AG20443 (cell line): ENCODE measurements around the gene TBC1D22A.

Source experiments
- DNase-seq: peaks from one replicate; pipeline ENCODE4 v3.0.0; 2012; ENCODE audit warnings: low spot score, mixed read lengths

Gene TBC1D22A

DNA sequence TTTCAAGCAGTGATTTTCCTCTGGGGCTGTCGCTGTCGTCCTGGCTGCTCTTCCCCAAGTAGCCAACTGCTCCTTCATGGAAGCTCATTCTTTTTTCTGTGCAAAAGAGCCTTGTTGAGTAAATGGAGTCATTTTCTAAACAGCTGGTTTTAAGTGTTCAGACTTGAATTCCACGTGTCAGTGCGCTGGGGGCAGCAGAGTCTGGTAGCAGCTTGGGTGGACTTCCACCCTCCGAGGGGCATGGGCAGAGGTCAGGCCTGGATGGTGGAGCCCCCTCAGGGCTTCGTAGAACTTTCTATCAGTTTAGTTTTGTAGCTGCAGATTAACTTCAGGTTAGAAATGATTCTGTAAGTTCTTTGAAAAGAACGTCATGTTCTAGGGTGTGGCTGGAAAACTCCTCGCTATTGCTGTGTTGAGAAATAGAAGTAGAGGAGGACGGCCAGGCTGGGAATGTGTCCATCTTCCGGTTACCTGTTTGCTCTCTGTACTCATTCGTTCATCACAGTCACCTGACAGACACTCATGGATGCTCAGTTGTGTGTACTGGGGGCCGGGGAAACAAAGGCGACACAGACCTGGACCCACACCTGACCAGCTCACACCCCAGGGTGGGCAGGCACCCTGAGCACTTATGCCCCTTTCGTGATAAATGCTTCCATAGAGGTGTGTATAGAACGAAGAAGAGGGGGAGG is 270.7 kb downstream of the TBC1D22A start:
- DNase-seq: no peak

DNA sequence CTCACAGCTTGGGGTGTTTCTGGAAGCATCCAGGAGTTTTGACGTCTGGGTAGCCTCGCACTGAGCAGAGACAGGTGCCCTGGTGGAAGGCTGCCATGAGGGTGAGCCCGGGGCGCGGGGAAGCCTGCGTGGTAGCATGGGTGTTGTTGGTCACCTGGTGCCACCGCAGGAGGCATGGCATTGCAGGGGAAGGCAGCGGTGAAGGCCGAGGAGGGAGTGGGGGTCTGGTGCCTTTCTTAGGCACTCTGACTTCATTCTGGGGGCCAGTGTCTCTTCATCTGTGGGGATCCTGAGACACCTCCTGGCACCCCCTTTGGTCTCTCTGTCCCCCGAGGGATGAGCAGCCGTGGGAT is 271.2 kb downstream of the TBC1D22A start:
- DNase-seq: no peak

DNA sequence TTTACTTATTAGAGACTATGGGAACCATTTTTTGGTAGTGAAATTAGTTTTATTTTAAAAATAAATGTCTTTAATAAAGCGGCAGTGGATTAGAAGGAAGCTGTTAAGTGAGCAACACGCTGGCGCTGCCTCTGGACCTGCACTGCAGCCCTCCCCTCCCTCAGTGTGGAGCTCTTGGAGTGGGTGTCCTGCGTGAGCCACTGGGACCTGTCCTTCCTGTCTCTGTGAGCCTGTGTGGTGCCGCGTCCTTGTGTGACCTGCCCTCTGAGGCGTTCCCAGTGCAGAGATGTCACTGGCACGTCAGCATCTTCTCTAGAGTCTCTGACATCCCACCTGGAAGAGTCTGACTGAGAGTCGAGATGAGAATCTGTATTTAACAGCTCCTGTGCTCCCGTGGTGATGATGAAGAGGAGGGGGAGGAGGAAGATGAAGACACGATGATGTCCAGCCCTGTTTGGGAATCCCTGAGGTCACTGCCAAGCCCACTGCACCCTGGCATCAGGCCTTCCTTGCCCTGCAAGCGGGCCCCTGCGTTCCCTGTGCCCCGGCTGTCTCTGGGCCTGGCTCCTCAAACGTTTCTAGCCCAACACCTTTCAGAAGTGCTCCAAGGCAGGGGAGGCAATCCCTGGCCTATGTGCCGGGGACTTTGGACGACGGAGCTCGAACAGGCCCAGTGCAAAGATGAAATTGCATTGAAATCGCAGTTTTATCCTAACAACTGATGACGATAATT is 271.8 kb downstream of the TBC1D22A start:
- no peak for DNase-seq

DNA sequence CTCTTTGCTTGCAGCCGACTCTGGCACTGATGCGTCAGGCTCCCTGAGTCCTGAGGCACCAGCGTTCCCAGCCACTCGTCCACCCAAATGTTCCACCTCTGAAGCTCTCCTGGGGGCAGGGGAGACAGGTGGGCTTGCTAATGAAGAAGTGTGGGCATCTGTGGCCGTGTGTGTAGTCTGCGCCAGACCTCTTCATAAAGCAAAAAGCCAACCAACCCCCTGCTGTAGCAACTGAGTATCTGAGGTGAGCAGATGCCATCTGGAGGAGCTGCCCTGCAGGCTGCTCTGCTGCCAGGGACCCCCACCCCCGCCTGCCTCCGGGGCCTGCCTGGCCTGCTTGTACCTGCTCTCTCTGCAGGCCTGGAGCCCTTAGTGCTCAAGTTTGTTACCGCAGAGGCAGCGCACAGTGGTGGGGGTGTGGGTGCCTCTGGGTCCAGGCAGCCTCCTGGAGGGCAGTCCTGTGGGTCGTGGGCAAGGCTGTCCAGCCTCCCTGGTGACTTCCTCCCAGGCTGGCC is 272.5 kb downstream of the TBC1D22A start:
- DNase-seq: no peak

DNA sequence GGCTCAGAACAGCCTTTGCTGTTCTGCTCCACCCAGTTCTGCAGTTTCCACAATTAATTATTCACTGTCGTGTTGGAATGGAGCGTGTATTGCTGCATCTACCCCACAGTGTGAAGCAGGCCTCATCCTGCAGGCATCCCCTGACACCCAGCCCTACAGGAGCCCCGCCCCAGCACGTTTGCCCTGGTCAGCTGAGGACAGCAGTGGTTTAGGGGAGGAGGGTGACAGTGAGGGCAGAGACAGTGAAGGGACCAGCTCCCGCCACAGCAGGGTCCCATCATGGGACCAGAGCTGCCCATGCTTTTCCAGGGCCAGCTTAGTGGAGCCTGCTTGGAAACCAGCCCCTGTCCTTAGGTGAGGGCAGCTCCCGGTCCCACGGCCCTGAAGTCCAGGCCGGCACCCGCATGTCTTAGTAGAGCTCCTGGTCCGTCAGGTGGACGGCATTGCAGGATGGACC is 273.0 kb downstream of the TBC1D22A start:
- peak; percentile 72 for DNase-seq

DNA sequence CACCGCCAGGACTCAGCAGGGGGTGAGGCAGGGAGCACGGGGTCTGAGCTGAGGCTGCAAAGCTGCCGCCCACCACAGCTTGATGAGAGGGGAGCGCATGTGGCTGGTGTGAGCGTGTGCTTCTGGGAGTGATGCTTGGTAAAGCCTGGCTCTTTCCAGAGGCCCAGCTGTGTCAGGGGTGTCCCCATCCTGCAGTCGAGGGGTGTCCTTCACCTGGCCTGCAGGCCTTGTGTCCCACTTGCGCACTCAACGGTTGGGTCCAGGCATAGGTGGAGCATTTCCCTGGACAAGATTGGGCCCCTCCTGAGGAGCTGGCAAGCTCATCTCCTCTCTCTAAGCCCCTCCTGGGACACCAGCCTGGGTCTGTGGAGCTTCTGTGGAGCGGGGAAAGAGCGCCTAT is 273.9 kb downstream of the TBC1D22A start:
- no peak for DNase-seq

DNA sequence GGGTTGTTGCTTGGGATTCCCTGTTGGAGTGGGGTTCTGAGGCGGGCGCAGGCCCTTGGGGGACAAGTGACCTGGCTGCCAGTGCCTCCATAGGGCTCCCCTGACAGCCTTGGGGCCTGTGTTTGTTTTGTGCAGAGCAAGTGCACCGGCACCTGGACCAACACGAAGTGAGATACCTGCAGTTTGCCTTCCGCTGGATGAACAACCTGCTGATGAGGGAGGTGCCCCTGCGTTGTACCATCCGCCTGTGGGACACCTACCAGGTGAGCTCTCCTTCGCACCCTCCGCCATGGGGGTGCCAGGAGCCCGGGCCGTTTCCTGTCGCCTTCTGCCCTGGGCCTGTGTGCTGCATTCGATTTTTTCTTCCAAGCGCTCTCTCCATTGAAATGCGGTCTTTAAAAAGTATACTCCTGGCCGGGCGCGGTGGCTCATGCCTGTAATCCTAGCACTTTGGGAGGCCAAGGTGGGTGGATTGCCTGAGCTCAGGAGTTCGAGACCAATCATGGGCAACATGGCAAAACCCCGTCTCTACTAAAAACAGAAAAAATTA is 274.6 kb downstream of the TBC1D22A start:
- no peak for DNase-seq

DNA sequence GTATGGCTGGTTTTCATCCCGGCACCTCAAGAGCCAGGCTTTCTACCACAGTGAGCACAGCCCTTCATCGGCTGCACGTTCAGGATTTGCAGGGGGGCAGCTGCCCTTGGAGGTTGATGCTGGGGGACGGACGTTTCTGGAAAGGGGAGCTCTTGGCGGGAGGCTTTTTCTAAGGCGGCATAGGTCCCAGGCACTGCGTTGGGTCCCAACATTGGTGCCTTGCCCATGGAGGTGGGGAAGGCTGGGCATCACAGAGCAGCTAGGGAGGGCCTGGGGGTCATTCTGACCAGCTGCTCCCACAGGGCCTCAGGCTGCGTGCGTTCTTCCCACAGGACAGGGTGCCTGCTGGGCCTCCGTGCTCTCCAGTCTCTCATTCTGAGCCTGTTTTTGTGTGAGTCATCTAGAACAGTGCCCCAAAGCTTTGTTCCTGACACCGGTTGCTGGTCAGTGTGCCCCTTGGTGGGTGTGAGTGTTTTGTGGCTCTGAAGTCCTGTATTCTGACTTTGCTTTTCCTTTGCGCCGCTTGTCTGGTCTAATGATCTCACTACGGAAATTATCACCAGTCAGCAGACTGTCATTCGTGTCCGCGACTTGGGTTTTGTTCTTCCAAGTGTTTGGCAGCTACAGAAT is 275.9 kb downstream of the TBC1D22A start:
- DNase-seq: no peak

DNA sequence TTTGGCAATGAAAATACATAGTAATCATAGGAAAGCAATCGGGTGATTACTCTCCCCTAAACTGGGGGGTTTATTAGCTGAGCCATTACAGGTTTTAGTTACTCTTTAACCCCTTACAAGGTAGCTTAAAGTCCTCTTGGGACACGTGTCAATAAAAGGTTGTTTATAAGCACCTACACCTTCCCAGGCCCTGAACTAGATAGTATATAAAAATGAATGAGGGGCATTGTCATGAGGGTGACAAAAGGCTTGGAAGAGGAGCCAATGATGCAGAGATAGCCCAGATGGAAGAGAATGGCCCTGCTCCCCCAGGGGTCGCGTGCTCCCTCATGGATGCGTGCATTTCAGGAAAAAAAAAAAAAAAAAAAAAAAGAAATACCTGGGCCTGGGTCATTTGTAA is 276.9 kb downstream of the TBC1D22A start:
- no peak for DNase-seq

DNA sequence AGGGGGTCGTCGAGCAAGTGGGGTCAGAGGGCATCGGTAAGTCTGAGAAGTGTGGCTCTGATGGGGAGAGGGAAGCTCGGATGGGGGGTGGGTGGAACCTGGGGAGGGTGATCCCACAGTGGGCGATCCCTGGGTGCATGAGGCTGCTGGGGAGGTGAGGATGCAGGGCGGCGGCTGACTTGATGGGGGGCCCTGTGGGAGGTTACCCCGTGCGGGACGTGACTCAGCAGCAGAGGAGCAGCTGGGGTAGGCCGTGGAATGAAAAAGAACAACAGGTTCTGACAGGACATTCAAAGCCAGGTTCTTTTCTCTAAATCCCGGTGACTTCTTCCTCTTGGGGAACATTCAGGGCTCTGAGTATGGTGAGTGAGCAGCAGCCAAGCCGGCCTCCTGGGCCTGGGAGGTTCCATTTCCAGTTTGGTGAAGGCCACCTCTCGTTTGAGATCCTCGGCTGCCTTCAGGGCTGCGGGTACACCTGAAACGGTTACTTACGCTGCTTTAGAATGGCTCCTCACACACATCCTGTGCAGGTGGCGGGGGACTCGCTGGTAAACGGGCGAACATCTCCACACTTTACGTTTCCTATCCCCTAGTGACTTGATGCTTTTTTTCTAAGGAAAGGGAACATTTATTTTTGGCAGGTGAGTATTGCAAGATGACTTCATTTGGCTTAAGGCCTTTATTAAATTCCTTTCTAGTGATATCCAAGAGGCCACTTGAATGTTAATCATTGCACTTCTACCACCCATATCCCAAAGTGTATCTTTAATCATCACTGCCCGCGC is 278.2 kb downstream of the TBC1D22A start:
- no peak for DNase-seq

DNA sequence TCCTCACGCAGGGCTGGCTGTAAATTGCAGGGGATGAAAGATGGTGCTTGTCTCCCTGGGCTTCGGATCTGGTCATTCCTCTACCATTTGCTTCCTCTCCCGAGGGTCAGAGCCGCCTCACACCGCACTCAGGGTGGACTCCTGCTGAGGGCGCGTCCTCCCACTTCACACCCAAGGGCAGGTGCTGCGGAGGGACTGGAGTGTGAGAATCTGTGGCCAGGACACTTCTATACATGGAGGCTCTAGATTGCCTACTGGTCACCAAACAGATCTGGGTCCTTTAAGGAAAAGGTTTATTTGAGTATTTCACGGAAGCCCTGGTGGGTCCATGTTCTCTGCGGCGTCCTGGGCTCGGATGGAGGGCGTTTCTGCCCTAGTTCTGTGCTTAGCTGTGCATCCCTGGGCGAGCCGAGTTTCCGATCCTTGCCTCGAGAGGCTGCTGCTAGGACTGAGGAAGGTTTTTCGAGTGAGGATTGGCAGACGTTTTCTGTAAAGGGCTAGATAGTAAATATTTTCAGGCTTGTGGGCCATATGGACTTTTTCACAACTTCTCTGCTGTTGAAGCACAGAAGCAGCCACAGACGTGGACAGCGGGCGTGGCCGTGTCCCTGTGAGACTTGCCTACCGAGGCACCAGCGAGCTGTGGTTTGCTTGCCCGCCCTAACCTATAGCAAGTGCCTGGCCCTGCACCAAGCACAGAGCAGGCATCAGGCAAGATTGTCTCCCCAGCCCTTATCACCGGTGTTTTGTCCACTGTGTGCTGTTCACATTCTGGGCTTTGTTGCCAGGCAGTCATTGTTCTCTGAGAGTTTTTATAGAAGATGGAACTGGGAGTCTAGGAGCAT is 279.0 kb downstream of the TBC1D22A start:
- no peak for DNase-seq

DNA sequence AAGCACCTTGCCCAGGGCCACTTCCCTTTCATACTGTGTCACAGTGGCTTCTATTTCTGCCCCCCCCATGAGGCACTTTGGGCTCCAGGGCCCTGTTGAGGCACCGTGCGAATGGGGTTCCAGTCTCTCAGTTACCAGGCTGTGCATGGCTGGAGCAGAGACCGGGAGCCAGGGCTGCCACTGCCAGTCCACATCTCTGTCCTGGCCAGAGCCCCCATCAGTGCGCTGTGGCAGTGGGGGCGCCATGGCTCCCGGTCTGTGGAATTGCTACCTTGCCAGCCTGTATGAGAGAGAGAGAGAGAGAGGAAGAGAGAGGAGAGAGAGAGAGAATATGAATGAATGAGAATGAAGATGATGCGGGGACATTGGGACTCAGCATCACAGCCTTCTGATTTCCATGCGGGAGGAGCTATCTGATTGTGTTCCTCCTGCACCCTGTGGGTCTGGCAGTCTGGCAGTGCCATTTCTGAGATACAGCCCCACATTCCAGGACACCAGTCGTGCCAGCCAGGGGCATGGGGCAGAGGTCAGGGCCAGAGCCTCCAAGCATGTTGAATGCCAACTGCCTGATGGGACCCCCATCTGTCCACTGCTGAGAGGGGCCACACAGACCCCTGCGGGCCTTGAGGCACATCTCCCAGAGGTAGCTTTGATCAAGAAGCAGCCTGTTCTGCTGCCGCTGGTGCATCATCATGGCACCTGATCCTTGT is 279.8 kb downstream of the TBC1D22A start:
- no peak for DNase-seq

DNA sequence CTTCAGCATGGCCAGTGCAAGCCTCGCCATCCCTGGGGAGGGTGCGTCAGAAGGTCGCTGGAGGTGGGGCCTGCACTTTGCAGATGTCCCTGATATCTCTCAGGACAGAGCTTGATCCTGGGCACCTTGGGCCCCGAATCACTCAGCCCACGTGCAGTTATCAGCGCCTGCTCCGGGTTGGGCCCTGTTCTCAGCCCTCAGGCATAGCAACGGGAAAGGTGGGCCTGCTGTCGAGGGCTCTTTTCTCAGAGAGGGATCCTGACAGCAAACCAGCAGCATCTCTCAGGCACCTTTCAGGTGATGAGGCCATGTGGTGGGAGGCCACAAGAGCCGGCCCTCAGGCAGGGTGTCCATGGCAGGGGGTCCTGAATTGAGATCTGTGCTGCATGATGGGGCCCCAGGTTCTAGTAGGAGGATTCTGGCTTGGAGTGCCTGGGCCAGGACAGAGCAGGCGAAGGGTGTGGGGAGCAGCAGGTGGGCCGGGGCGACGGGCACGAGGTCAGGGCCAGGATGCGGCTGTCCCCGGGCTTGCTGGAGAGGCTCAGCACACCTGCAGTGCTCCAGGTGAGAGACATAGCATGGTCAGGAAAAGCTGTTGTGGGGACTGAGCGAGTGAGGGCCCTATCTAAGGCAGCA is 280.5 kb downstream of the TBC1D22A start:
- DNase-seq: no peak

DNA sequence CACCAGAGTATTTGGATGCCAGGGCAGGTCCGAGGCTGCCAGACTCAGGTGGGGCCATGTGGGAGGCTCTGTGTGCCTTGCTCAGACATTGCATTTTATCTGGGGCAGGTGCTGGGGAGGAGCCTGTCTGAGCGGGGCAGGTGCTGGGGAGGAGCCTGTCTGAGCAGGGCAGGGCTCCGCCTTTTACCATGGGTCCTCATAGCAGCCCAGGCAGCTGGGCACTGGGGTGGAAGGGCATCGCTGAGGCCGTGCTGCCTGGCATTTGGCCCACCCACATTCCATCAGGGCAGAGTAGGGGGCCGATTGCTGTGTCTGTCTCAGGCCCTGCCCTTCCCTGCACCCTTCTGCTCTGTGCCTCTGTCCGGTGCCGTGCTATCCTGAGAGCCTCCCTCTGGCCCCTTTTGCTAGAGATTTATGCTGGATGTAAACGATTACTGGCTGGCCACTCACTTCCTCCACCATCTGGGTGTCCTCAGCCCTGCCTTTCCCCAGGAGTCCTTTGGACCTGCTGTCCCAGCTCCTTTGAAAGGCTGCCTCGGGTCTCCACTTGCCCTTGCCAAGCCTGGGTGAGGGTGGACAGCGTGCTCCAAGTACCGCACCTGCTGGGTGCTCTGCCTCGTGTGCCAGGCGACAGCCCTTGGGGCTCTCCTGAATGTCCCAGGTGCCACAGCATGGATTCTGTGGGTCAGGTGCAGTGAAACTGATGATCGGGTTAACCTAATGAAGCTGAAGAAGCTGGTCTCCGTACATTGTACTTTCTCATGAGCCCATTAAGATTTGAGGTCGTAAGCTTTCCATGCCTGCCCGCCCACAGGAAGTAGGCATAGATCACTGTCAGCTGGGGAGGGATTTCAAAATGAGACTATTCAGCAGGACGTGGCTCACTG is 281.6 kb downstream of the TBC1D22A start:
- peak; percentile 77 for DNase-seq

DNA sequence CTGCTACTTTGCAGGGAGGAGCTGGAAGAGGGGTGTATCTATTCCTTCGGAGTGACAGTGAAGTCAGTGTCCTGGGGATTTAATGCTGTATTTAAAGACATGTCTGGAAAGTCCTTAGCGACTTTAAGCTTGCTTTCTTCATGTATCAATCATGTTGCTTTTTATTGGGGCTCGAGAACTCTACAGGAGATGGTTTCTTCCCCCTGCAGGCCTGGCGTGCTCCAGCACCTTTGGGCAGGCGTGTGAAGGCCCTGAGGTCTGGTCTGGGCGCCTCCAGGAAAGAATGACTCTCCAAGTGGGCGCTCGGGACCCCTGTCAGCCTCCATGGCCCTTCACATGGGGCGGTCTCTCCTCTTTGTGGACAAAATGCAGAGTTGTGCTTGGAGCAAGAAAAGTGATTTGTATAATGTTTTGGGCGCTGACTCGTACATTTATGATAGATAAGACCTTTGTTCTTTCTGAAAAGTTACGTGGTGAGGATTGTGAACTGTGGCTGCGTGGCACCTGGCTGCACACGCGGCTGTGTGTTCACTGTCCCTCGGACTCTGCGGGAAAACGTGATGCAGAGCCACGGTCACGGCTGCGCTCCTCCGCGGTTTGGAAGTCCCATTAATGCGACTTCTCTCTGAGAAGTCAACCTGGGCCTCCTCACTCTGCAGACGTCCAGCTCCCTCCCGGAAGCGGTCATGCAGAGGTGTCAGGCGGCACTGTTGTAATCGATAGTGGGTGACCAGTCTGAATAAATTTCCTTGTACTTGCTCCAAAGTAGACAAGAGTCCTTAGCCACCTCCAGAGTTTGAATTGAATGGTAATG is 282.5 kb downstream of the TBC1D22A start:
- DNase-seq: no peak

DNA sequence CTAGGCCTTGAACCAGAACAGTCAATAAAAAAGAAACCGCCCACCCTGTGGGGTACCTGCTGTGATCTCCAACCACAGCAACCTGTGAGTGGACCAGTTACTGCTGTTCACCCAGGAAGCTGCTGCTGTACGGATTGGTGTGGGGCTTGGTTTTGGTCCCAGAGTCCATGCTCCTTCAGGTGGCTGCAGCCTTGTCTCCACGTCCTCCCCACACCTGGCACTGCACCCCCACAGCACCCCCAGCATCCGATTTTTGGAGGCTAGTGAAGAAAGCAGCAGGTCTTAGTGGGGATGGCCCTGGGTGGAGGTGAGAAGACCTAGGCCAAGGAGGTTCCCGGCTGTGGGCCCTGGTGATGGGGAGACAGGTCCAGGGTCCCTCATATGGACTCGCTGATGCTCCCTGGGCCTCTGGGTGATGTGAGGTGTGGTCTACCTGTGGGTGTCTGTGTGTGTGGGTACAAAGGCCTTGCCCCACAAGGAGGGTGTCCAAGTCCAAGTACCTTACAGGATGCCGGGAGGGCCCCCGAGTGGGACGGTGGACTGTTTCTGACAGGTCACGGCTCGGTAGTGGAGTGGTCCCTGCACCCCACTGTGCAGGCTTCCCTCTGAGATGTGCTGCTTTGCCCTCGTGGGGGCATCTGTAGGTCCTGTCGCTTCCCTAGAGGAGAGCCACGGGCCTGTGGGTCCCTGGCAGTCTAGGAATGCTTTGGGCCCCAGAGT is 283.4 kb downstream of the TBC1D22A start:
- DNase-seq: no peak

DNA sequence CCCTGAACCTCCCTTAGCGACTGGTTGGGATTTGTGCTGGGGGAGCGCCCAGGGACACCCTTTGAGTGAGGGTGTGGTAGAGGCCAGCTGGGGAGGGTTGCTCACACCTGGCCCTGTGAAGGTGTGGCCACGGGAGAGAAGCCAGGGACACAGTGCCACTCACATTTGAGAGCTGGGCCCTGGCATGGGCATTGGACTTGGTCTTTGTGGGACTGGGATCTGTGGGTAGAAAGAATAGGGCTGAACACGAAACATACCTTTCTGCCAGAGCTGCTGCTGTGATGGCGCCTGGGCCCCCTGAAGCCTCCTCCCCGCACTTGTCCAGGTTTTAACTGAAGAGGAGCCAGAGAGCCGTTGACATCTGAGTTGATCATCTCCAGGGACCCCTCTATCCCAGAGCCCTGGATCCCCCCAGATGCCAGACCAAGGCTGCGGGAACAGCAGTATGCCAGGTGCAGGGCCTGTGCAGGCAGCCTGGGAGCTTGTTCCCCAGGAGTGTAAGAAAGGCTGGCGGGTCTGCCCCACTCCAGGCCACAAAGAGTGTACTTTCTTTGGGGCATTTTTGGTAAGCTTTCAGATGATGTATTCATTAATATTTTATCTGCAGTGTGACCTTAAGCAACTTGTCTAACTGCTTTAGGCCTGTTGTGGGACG is 284.1 kb downstream of the TBC1D22A start:
- DNase-seq: no peak
